Astrocyte of the spinal cord (primary cell): ENCODE data around the gene HKDC1.
"Not testable (repeated sequence)": the region's sequence is repeated elsewhere in the genome, so short reads cannot be mapped to it uniquely, and the experiment has no call there.

ENCODE experiments used
- DNase-seq: peaks from one replicate; pipeline ENCODE4 v3.0.0; 2011; ENCODE audit warnings: low read depth, low spot score
- H3K4me3 ChIP-seq: 2 replicates; pipeline ENCODE4 v1.5.1; 2011; ENCODE audit warnings: low read depth, mild to moderate bottlenecking, low read length, moderate library complexity
- in situ Hi-C: cut with HindIII; loops from 2 replicates; pipeline ENCODE4 v1.10.0; 2017; ENCODE audit warnings: low sequenced_read_pairs
- TF ChIP-seq, protein P1 (sequence below): IDR thresholded peaks from 2 replicates; pipeline ENCODE4 v1.5.1; 2012; ENCODE audit warnings: low read depth, mild to moderate bottlenecking, low read length, inconsistent platforms

Gene HKDC1, protein sequence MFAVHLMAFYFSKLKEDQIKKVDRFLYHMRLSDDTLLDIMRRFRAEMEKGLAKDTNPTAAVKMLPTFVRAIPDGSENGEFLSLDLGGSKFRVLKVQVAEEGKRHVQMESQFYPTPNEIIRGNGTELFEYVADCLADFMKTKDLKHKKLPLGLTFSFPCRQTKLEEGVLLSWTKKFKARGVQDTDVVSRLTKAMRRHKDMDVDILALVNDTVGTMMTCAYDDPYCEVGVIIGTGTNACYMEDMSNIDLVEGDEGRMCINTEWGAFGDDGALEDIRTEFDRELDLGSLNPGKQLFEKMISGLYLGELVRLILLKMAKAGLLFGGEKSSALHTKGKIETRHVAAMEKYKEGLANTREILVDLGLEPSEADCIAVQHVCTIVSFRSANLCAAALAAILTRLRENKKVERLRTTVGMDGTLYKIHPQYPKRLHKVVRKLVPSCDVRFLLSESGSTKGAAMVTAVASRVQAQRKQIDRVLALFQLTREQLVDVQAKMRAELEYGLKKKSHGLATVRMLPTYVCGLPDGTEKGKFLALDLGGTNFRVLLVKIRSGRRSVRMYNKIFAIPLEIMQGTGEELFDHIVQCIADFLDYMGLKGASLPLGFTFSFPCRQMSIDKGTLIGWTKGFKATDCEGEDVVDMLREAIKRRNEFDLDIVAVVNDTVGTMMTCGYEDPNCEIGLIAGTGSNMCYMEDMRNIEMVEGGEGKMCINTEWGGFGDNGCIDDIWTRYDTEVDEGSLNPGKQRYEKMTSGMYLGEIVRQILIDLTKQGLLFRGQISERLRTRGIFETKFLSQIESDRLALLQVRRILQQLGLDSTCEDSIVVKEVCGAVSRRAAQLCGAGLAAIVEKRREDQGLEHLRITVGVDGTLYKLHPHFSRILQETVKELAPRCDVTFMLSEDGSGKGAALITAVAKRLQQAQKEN

DNA sequence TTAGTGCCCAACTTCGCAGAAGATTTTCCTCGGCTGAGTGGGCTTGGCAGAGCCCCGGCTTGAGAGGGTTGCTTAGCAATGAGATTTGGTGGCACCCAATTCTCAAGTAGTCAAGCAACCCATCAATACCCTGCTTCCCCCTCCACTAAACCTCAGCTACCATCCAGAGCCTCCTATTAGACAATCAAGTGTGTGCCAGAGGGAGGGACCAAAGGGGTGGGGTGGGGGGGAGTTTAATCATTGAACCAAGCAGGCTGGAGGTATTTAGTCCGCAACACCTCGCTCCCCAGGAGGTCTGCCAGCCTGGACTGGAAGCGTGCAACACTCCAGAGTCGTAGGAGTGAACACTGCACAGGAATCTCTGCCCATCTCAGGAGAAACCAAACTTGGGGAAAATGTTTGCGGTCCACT lies at the start of gene HKDC1:
Gene HKDC1 (plus strand): TSS at position 292 of the 411 bp plus-strand sequence. CDS start 104 bp downstream, at position 396.
- in situ Hi-C loops = no loop called here
- TF ChIP-seq, protein P1, sequence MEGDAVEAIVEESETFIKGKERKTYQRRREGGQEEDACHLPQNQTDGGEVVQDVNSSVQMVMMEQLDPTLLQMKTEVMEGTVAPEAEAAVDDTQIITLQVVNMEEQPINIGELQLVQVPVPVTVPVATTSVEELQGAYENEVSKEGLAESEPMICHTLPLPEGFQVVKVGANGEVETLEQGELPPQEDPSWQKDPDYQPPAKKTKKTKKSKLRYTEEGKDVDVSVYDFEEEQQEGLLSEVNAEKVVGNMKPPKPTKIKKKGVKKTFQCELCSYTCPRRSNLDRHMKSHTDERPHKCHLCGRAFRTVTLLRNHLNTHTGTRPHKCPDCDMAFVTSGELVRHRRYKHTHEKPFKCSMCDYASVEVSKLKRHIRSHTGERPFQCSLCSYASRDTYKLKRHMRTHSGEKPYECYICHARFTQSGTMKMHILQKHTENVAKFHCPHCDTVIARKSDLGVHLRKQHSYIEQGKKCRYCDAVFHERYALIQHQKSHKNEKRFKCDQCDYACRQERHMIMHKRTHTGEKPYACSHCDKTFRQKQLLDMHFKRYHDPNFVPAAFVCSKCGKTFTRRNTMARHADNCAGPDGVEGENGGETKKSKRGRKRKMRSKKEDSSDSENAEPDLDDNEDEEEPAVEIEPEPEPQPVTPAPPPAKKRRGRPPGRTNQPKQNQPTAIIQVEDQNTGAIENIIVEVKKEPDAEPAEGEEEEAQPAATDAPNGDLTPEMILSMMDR = no peak
- no peak within 1 kb of the TSS for H3K4me3 ChIP-seq
- no peak for DNase-seq

DNA sequence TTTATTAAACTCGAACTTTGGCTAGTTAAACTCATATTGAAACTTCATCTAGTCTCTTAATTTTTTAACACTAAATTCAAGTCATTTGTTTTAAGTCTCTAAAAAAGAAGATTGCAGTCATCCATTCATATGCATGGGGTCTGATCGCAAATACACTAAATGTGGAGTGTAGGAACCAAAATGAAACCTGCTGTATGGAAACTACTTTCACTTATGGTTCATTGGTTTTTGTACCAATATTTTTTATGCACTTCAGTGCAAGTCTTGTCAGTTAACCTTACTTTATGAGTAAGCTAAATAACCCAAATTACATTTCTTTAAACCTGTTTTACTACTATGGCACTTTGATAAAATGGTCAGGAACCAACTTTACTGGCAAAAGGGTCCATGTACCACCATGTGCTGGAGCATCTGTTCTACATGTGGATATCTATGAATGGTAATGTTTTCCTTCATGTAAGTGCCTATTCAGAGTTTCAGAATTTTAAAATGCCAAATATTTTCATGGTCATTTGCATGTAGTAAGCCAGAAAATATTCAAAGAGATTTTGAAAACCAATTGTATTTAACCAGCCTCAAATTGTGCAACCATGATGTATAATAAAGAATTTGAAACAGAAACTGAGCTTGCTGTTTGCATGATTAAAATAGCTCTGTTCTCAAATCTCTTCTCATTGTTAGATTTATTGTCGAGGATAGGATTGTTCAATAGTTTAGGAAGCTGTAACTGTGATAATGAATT lies 47.7 kb upstream of the HKDC1 start:
- no peak for DNase-seq
- TF ChIP-seq, protein P1 = no peak
- in situ Hi-C loops = no loop called here
- no peak overlapping the region for H3K4me3 ChIP-seq

DNA sequence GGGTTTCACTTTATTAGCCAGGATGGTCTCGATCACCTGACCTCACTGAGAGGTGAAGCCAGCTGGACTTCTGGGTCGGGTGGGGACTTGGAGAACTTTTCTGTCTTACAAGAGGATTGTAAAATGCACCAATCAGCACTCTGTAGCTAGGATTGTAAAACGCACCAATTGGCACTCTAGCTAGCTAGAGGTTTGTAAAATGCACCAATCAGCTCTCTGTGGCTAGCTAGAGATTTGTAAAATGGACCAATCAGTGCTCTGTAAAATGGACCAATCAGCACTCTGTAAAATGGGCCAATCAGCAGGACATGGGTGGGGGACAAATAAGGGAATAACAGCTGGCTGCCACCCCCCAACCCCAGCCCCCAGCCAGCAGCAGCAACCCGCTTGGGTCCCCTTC lies 44.8 kb upstream of the HKDC1 start:
- in situ Hi-C loops, DNase-seq, H3K4me3 ChIP-seq: not testable (repeated sequence)

DNA sequence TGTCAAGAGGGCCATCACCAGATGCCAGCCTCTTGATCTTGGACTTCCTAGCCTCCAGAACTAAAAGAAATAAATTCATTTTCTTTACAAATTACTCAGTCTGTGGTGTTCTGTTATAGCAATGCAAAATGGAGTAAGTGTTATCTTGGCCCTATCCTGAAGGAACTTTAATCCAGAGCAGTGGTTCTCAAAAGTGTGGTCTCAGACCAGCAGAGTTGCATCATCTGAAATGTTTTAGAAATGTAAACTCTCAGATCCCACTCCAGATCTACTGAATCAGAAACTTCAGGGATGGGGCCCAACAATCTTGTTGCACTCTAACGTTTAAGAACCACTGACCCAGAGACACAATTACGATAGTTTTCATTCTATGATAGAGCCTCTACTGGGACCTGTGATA lies 43.3 kb upstream of the HKDC1 start:
- H3K4me3 ChIP-seq = no peak overlapping the region
- TF ChIP-seq, protein P1 = no peak
- in situ Hi-C loops = no loop called here
- DNase-seq = no peak

DNA sequence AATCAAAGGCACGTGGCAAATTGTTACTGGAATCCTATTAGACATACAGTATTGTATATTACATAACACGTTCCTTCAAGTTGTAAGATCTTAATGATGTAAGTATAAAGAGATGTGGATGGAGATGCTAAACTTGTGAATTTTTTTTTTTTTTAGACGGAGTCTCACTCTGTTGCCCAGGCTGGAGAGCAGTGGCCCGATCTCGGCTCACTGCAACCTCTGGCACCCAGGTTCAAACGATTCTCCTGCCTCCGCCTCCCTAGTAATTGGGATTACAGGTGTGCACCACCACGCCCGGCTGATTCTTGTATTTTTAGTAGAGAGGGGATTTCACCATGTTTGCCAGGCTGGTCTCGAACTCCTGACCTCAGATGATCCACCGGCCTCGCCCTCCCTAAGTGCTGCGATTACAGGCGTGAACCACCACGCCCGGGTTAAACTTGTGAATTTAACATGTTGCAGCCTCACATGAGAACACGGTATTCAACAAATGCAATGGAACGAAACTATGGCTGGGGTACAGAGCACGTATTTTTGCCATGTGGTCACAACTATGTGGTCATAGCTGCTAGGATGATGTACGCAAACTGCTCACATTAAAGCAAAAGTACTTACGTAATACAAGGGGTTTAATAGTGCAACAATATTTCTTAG lies 40.9 kb upstream of the HKDC1 start:
- TF ChIP-seq, protein P1 = no peak
- H3K4me3 ChIP-seq = peak overlapping the region; percentile 94
- no peak for DNase-seq
- in situ Hi-C loops = no loop called here

DNA sequence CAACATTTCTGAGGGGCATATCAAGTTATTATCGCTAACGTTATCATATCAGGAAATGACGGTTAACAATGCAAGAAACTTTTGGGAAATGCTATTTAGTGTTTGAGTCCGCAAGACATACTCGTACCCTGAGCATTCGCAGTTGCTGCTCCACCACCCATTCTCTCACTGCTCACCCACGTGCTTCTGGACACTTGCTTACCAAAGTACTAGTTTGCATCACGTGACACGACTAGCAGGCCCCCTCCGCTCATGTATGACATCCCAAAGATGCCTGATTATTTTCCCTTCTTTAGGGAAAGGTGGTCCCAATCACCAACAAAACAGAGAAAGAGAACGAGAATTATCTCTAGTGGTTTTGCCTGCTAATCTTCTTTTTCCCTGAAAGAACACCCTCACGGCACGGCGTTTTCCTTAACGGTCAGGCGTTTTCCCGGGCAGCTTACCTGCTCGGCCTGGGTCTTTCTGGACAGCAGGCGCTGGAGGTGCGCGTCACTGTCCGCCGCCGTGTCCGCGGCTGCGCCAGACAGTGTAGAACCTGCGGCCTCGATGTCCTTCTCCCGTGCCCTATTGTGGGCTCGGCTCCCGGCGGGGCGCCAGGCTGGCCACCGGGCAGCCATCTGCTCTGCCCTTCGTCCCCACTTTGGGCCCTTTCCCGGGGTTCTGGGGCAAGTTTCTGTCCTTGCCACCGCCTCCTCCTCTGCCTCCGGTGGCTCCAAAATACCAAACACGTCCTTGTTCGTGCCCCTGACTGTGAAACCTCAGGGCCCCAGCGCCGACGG lies 40.2 kb upstream of the HKDC1 start, which contains the start of gene SUPV3L1:
Gene SUPV3L1 (plus strand): TSS at position 492 of the 782 bp plus-strand sequence. CDS start 58 bp downstream, at position 550.
- peak within 1 kb of the TSS; percentile 94 for H3K4me3 ChIP-seq
- TF ChIP-seq, protein P1 = no peak
- in situ Hi-C loops = no loop called here
- peak; percentile 97 for DNase-seq
